ENCODE results near the gene PHAX.

GRCh38 chr5:126647071-126647470 lies 46.3 kb downstream of the PHAX start:
- TF ChIP-seq ZFP30 (CRISPR knock-in tag; IDR thresholded peaks at IDR 0.05) = no peak
- no peak for TF ChIP-seq ZNF70 (CRISPR knock-in tag; IDR thresholded peaks at IDR 0.05)
- no peak for TF ChIP-seq RARB (CRISPR knock-in tag; IDR thresholded peaks at IDR 0.05)
- no peak for TF ChIP-seq TOX (CRISPR knock-in tag; IDR thresholded peaks at IDR 0.05; ENCODE audit: borderline replicate concordance)
- TF ChIP-seq ARNTL (CRISPR knock-in tag; IDR thresholded peaks at IDR 0.05; ENCODE audit: borderline replicate concordance, low read depth) = no peak
- no peak for TF ChIP-seq BACH2 (CRISPR knock-in tag; IDR thresholded peaks at IDR 0.05; ENCODE audit: borderline replicate concordance)
- no peak for TF ChIP-seq ZFP3 (CRISPR knock-in tag; IDR thresholded peaks at IDR 0.05)
- TF ChIP-seq CSDC2 (CRISPR knock-in tag; IDR thresholded peaks at IDR 0.05) = no peak
